GM21367 (cell line): Measurements from ENCODE around the gene SMCO2.
"Not testable (repeated sequence)": the region's sequence is repeated elsewhere in the genome, so short reads cannot be mapped to it uniquely, and the experiment has no call there.

Experiments used
- ATAC-seq: cut with Tn5 transposase; IDR thresholded peaks from one replicate; pipeline ENCODE4 v1.9.1; 2021; ENCODE audit not compliant: unreplicated experiment

SMCO2 gene

DNA sequence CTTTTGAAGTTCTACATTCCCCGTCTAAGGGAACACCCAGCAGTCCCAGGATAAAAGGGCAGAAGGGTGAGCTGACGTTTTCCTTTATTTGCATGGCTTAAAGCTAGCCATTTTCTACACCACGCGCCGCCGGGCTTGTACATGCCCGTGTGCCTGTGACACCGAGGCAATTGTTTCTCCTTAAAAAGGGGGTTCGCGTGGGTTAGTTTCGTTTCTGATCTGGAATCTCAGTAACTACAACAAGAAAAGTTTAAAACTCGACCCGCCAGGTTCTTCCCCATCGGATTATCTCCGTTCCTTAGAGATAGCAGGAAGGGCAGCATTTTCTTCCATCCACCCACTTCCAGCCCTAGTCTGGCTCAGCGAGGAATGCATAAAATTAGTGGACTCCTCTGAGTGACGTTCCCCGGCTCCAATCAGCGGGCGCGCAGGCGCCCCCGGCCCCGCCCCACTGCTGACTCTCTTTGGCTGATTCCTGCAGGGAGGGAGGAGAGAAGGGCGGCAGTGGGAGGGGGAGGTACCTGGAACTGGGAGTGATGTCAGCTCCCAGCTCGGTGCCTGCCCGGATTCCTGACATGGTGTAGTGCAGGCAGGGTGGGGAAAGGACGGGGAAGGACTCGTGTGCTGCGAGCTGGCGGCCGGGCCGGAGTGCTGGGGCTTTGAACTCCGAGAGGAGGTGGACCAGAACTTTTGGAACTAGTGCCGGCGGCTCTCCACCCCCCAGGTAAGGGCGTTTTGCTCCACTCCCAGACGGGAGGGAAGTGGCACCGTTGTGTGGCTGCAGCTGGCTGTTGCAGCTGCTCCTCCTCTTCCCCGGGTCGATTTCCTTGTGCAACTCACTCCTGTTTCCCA is 77.3 kb downstream of the SMCO2 start, which contains the start of gene PPFIBP1:
Gene PPFIBP1, plus strand, starts transcription at position 565 of the 852 bp plus-strand sequence. CDS start 109,191 bp downstream, outside the sequence.
- peak; percentile 93 for ATAC-seq

DNA sequence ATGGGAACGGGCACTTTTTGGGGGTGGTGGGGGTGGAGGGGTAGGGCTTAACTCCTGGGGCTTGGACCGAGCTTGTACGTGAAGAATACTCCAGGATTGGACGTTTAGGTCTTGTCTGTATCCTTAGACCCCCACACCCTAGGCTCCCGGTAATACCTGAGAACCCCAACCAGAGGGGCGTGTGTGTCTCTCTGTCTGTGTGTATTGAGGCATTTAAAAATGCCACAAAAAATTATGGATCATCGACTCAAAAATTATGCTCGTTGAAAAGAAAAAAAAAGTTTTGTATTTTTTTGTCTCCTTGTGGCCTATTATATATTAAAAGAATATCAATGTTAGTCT is 77.9 kb downstream of the SMCO2 start:
- no peak for ATAC-seq

DNA sequence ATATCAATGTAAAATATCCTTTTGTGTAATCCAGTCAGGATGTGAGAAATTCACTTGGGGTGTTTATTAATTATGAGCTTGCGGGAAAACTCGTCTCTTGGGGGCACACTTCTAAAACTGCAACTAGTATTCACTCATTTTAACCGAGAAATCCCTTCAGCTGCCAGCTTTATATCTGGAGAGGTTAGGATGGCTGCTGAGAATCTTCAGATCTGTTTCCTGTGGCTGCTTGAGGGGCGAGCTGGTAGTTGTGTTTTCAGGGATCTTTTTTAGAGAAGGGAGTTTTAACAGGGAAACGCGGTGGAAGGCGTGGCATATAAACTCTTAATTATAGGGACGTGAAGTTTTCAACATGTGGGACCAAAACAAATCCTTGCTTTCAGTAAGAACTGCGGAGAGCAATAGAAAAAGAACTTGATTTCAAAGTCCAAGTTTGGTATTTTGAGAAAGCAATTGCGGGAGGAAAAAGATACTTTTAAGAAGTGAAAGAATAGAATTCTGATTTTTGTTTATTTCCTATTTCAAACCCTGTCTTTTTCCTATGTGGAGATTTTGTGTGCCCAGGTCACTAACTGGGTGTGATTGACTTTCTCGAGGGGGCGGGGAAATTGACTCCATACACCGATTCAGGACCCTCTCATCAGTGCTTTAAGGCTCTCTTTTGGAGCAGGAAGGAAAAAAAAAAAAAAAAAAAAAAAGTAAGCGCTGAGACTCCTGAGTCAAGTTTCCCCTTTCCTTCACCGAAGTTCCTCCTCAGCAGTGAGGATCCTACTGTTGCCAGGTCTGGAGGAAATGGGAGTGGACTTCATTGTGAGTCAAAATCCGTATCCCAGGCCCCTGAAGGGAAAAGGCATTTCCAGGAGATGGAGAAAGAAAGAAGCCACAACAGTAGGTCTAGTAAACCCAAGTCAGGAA is 78.6 kb downstream of the SMCO2 start:
- ATAC-seq = no peak

- no peak for ATAC-seq
These were observed 81.0 kb downstream of the SMCO2 start for GRCh38 chr12:27527512-27527911.

DNA sequence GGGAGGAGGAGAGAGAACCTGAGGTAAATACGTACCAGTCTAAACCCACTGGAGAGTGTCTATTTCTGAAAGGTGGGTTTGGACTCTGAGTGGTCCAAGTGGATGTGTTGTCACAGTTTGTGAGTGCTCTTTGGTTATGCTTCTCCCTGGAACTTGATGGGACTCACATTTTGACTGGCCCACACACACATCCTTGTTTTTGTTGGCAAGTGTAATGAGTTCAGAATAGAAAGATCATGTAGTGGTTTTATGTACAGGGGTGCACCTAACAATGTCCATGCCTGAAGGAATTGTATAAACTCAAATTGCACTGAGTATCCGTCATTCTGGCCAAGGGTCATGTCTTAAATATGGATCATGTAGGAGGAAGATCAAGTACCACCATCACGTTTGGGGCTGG is 82.3 kb downstream of the SMCO2 start:
- no peak for ATAC-seq

GRCh38 chr12:27530157-27530922 is 83.8 kb downstream of the SMCO2 start:
- no peak for ATAC-seq

GRCh38 chr12:27531896-27532295 is 85.4 kb downstream of the SMCO2 start:
- ATAC-seq = no peak

GRCh38 chr12:27534060-27534764 is 87.7 kb downstream of the SMCO2 start:
- ATAC-seq = peak; percentile 57

- peak; percentile 16 for ATAC-seq
These were observed 88.2 kb downstream of the SMCO2 start for GRCh38 chr12:27534765-27535161.

DNA sequence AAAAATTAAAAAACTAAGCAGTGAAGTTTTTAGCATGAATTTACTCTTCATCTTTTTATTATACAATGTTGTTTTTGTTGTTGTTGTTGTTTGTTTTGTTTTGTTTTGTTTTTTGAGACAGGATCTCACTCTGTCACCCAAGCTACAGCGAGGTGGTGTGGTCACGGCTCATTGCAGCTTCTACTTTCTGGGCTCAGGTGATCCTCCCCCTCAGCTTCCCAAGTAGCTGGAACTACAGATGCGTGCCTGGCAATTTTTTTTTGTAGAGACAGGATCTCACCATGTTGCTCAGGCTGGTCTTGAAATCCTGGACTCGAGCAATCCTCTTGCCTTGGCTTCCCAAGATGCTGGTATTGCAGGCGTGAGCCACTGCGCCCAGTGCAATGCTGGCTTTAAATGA is 88.8 kb downstream of the SMCO2 start:
- ATAC-seq = no peak

- no peak for ATAC-seq
These were observed 91.5 kb downstream of the SMCO2 start for GRCh38 chr12:27537855-27538675.

DNA sequence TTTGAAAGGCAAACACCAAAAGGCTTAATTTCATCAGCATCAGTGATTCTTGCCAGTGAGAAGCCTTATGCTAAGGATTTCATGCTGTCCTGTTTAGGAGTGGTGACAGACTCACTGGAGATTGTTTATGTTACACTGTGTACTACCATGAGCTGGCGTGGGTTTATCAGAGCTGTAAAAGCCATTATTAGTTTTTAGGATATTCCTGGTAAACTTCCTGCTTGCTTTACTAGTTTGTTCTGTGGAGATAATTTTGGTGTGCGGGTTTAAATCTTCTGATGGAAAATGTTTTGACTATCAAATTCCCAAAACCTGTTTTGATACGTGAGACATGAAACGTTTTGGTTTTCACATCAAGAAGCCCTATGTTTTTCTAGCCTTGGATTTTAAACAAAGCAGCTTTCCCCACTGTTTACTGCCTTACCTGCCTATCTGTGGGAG is 92.7 kb downstream of the SMCO2 start:
- ATAC-seq = no peak

GRCh38 chr12:27541031-27541719 is 94.6 kb downstream of the SMCO2 start:
- no peak for ATAC-seq

DNA sequence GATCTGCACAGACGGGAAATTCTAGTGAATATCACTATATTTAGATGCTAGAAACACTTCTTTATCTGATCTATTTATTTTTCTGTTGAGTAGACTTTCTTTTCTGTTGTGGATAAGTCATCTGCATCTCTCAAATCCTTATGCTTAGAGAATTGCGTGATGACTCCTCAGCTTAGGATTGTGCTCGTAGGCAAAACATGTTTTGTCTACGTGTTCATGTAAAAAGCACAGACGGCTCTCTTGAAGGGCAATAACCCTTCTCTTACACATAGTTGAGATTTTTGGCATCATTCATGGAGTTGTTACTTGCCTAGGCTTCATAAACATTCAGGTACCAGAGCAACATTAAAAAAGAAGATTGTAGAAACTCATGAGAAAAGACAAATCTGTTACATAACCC is 96.1 kb downstream of the SMCO2 start:
- no peak for ATAC-seq

DNA sequence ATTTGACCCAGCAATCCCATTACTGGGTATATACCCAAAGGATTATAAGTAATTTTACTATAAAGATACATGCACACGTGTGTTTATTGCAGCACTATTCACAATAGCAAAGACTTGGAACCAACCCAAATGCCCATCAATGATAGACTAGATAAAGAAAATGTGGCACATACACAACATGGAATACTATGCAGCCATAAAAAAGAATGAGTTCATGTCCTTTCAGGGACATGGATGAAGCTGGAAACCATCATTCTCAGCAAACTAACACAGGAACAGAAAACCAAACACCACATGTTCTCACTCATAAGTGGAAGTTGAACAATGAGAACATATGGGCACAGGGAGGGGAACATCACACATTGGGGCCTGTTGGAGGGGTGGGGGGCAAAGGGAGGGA is 98.3 kb downstream of the SMCO2 start:
- ATAC-seq = not testable (repeated sequence)

- no peak for ATAC-seq
These were observed 99.1 kb downstream of the SMCO2 start for GRCh38 chr12:27545665-27546064.

GRCh38 chr12:27547592-27547991 is 101.1 kb downstream of the SMCO2 start:
- no peak for ATAC-seq

DNA sequence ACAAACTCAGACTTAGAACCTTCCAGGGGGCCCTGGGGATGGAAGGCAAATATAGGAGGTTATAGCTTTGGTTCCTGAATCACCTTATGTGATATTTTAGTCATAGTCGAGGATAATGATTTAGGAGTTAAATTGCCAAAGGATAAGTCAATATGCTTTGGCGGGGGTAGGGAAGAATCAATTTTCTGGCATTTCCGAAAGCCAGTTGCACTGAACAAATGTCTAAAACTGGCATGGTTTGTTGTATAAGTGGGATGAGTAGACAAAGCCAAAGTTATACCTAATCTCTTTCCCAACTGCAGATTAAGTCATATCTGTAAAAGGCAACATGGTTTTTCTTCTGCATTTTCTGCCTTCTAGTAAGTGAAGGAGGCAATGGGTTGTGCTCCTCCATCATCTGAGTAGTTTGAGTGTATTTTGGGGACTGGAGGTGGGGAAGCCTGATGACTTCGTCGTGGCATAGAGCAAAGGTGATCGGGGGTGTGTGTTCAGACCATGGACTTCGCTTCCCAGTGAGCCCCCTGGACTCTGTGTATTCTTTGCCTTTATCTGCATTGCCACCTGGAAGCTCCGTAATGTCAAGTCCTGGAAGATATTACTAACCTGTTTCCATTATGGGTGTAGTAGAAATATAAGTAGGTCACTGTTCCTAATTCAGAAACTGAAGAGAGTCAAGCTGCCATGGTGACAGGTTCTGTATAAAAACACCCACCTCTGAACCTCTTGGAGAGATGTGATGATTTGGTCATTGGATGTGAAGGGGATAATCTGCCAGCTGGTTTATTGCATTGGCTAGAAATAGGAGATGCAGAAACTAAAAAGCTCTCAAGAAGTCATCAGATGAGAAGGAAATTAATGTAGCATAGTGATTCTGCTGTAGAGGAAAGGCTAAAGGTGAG is 102.0 kb downstream of the SMCO2 start:
- no peak for ATAC-seq
